Endothelial cell of umbilical vein (primary cell): Measurements from ENCODE around the gene DTNA. TPM values are rescaled to one million over a fixed set of nuclear protein-coding genes. Genes with fewer than 3 reads are reported as not detected.

ENCODE experiments used
- BruUV-seq: library from RNA; stranded (reverse); fragments of 400-500 nt; replicated peaks from 2 replicates; lab custom pipeline; 2021; lab: Mats Ljungman, UMichigan
- CTCF ChIA-PET: fragments of 300-600, 350-600 bp; sonication (Branson Sonifier 250); formaldehyde crosslinking; loops from one replicate; lab custom pipeline; 2021; ENCODE audit warnings: antibody characterized with exemption, inconsistent platforms; lab: Charles Lee
- POLR2A ChIA-PET: fragments of 300-600, 350-600 bp; sonication (Branson Sonifier 250); formaldehyde crosslinking; loops from one replicate; lab custom pipeline; 2021; ENCODE audit warnings: antibody characterized with exemption, inconsistent platforms; lab: Charles Lee
- DNase-seq: peaks from one replicate; pipeline ENCODE4 v3.0.0-alpha.2; 2011; ENCODE audit warnings: low read depth, low spot score
- FAIRE-seq: peaks from 2 replicates; lab custom pipeline; 2011; peaks lifted over from hg19 to GRCh38; lab: Jason Lieb, UNC
- H2AFZ ChIP-seq: 2 replicates; pipeline ENCODE4 v1.6.0; 2012; ENCODE audit warnings: low read depth, low read length, control low read depth, inconsistent platforms
- H3K27ac ChIP-seq: 2 replicates; pipeline ENCODE4 v1.5.1; 2011; ENCODE audit warnings: low read depth, mild to moderate bottlenecking, control low read depth, low read length, moderate library complexity; ENCODE audit not compliant: insufficient read depth
- H3K27me3 ChIP-seq, 2 experiments: 2 replicates each; pipeline versions ENCODE4 v1.6.0 to v1.6.1; 2011; ENCODE audit warnings: low read length in 2 of 2, mixed read lengths in 1 of 2; ENCODE audit not compliant: control insufficient read depth in 2 of 2, insufficient read depth in 2 of 2
- H3K36me3 ChIP-seq, 2 experiments: 2 replicates in 1 of 2; 3 replicates in 1 of 2; pipeline ENCODE4 v1.5.1; 2011; ENCODE audit warnings: low read length in 2 of 2, mild to moderate bottlenecking in 1 of 2, moderate library complexity in 1 of 2; ENCODE audit not compliant: control insufficient read depth in 2 of 2, insufficient read depth in 2 of 2; ENCODE audit errors: extremely low read depth in 1 of 2
- H3K4me1 ChIP-seq: 3 replicates; pipeline ENCODE4 v1.5.1; 2011; ENCODE audit warnings: mild to moderate bottlenecking, low read length; ENCODE audit not compliant: control insufficient read depth, insufficient read depth; ENCODE audit errors: extremely low read depth
- H3K4me2 ChIP-seq: 2 replicates; pipeline ENCODE4 v1.6.1; 2011; ENCODE audit warnings: low read length, control low read depth, mixed read lengths; ENCODE audit not compliant: insufficient read depth
- H3K4me3 ChIP-seq, 3 experiments: fragments of 200-600 bp in 1 of 3; sonication (generic), shearing (Covaris generic) in 1 of 3; replicated peaks in 1 of 3; 2 replicates each; pipeline ENCODE4 v1.5.1; 2011 to 2016; ENCODE audit warnings: control low read depth in 3 of 3, low read length in 3 of 3, mild to moderate bottlenecking in 2 of 3, inconsistent platforms in 1 of 3, low read depth in 1 of 3, moderate library complexity in 1 of 3; ENCODE audit not compliant: insufficient read depth in 1 of 3
- H3K79me2 ChIP-seq: 2 replicates; pipeline ENCODE4 v1.6.0; 2012; ENCODE audit warnings: low read length, inconsistent platforms; ENCODE audit not compliant: control insufficient read depth, insufficient read depth
- H3K9ac ChIP-seq: replicated peaks from 2 replicates; pipeline ENCODE3; 2011; ENCODE audit warnings: low read length, control low read depth; ENCODE audit not compliant: insufficient read depth; ENCODE audit errors: extremely low read depth
- H3K9me1 ChIP-seq: replicated peaks from 3 replicates; pipeline ENCODE4 v1.6.0; 2011; ENCODE audit warnings: mild to moderate bottlenecking, low read length; ENCODE audit not compliant: control insufficient read depth, insufficient read depth; ENCODE audit errors: extremely low read depth
- H3K9me3 ChIP-seq: replicated peaks from 2 replicates; pipeline ENCODE4 v1.5.1; 2012; ENCODE audit warnings: low read length, inconsistent platforms; ENCODE audit not compliant: control insufficient read depth, insufficient read depth
- H4K20me1 ChIP-seq: replicated peaks from 2 replicates; pipeline ENCODE3; 2011; ENCODE audit warnings: mild to moderate bottlenecking, low read length; ENCODE audit not compliant: control insufficient read depth, insufficient read depth; ENCODE audit errors: extremely low read depth
- EZH2 ChIP-seq: IDR thresholded peaks from 2 replicates; pipeline ENCODE4 v1.6.1; 2012; ENCODE audit warnings: borderline replicate concordance, low read depth, mild to moderate bottlenecking, moderate library complexity, low read length, inconsistent platforms; ENCODE audit not compliant: severe bottlenecking
- FOS ChIP-seq: IDR thresholded peaks from 2 replicates; pipeline ENCODE4 v1.6.1; 2011; ENCODE audit warnings: mild to moderate bottlenecking, low read length, moderate library complexity, borderline replicate concordance; ENCODE audit not compliant: insufficient read depth
- GATA2 ChIP-seq: IDR thresholded peaks from 2 replicates; pipeline ENCODE4 v1.7.0; 2011; ENCODE audit warnings: low read depth, mild to moderate bottlenecking, moderate library complexity, mixed read lengths, low read length; ENCODE audit not compliant: insufficient read length, insufficient read depth
- JUN ChIP-seq: IDR thresholded peaks from 2 replicates; pipeline ENCODE4 v1.6.1; 2011; ENCODE audit warnings: borderline replicate concordance, low read depth; ENCODE audit not compliant: insufficient read length, insufficient read depth
- MYC ChIP-seq: IDR thresholded peaks from one replicate; pipeline ENCODE4 v1.6.1; 2011; ENCODE audit warnings: mild to moderate bottlenecking, low read depth, low read length
- POLR2A ChIP-seq: IDR thresholded peaks from 2 replicates; pipeline ENCODE4 v1.6.1; 2012; ENCODE audit warnings: low read depth, mild to moderate bottlenecking, control low read depth, low read length
- POLR2AphosphoS5 ChIP-seq: IDR thresholded peaks from 2 replicates; pipeline ENCODE4 v1.6.1; 2012; ENCODE audit warnings: low read depth, mild to moderate bottlenecking, control low read depth, low read length, moderate library complexity; ENCODE audit not compliant: insufficient read depth
- dilution Hi-C: fragments of 300-500 bp; cut with MboI; formaldehyde crosslinking; loops from one replicate; pipeline ENCODE4 v1.15.0; 2019; ENCODE audit warnings: low sequenced_read_pairs; ENCODE audit not compliant: extremely low pct_ligation_motif_present
- intact Hi-C: fragments of 100-400 bp; cut with micrococcal nuclease; formaldehyde crosslinking; loops from one replicate; pipeline ENCODE4 v1.10.0; 2022
- polyA plus RNA-seq, 4 experiments: library from polyadenylated mRNA; depleted of rRNA in 3 of 4; stranded (reverse) in 3 of 4; unstranded in 1 of 4; fragments of >200 nt; gene quantifications; 2 replicates each; pipeline versions ENCODE4 v1.2.1 to v1.2.3, GENCODE V29; 2011 to 2012; ENCODE audit warnings: missing spikeins in 1 of 4
- total RNA-seq: library from RNA; stranded (reverse); gene quantifications from 2 replicates; pipeline ENCODE4 v1.2.3, GENCODE V29; 2021
- TF ChIP-seq, protein P1 (sequence below), 2 donors: IDR thresholded peaks; 1 replicate in 1 of 2; 2 replicates in 1 of 2; pipeline ENCODE4 v1.5.1; 2011; ENCODE audit warnings: low read length in 2 of 2, mild to moderate bottlenecking in 2 of 2, moderate library complexity in 2 of 2, control low read depth in 1 of 2, inconsistent platforms in 1 of 2, low read depth in 1 of 2; ENCODE audit not compliant: insufficient read depth in 1 of 2; ENCODE audit errors: extremely low read depth in 1 of 2
- TF ChIP-seq, protein P2 (sequence below): IDR thresholded peaks from 2 replicates; pipeline ENCODE4 v1.6.1; 2011; ENCODE audit not compliant: insufficient read depth, insufficient read length

The DTNA gene
- total and polyA plus RNA-seq, 2 donors (not counting 3 experiments of a cell fraction or from before 2014, with no cell fraction given) = 6.6 to 15.3 TPM

GRCh38 chr18:34772887-34773286 lies 62.8 kb downstream of the DTNA start:
- CTCF ChIA-PET = interaction anchor here (1.0 to 3.3 kb wide), 4 partner anchors 10 to 111 kb away, joined by 3 to 30 read pairs (median 6); no protein-coding TSS in a partner anchor

More at GRCh38 chr18:34772887-34773286, 62.8 kb downstream of the DTNA start:
- Histone ChIP-seq H3K9me3 (no peaks in the 10 kb centered on the region), H3K9ac (peak overlapping the region; percentile 43), H3K9me1 (no peaks in the 10 kb centered on the region), H3K27me3 (no peaks in the 10 kb centered on the region), H3K4me3 (no peak overlapping the region), H2AFZ (peak overlapping the region; percentile 55), H3K36me3 (no peaks in the 10 kb centered on the region), H3K79me2 (no peaks in the 10 kb centered on the region), H3K27ac (peak overlapping the region; percentile 71), H3K4me1 (peaks cover 31% of the 10 kb centered on the region), H4K20me1 (no peaks in the 10 kb centered on the region), H3K4me2 (peak overlapping the region; percentile 57)
- TF ChIP-seq, protein P1, sequence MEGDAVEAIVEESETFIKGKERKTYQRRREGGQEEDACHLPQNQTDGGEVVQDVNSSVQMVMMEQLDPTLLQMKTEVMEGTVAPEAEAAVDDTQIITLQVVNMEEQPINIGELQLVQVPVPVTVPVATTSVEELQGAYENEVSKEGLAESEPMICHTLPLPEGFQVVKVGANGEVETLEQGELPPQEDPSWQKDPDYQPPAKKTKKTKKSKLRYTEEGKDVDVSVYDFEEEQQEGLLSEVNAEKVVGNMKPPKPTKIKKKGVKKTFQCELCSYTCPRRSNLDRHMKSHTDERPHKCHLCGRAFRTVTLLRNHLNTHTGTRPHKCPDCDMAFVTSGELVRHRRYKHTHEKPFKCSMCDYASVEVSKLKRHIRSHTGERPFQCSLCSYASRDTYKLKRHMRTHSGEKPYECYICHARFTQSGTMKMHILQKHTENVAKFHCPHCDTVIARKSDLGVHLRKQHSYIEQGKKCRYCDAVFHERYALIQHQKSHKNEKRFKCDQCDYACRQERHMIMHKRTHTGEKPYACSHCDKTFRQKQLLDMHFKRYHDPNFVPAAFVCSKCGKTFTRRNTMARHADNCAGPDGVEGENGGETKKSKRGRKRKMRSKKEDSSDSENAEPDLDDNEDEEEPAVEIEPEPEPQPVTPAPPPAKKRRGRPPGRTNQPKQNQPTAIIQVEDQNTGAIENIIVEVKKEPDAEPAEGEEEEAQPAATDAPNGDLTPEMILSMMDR (IDR thresholded peaks at IDR 0.05; ENCODE audit: extremely low read depth in 1 of 2, insufficient read depth in 1 of 2, low read depth in 1 of 2, low read length in 2 of 2) = no peak
- TF ChIP-seq, protein P2, sequence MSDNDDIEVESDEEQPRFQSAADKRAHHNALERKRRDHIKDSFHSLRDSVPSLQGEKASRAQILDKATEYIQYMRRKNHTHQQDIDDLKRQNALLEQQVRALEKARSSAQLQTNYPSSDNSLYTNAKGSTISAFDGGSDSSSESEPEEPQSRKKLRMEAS = no peak
- no peak for TF ChIP-seq EZH2
- no peak for TF ChIP-seq FOS
- TF ChIP-seq MYC = no peak
- no peak for TF ChIP-seq GATA2
- TF ChIP-seq POLR2A = no peak
- no peak for TF ChIP-seq JUN
- TF ChIP-seq POLR2AphosphoS5 = no peak
- FAIRE-seq (peak; percentile 74), DNase-seq (peak; percentile 29)
- POLR2A ChIA-PET = no interaction called here
- intact Hi-C loops = loop anchor here (5.0 kb wide), 2 partner anchors 111 to 266 kb away; no protein-coding TSS in a partner anchor
- dilution Hi-C loops = no loop called here
- no TSS peak for BruUV-seq
